HG02852 (cell line): ENCODE data around the gene FMR1.
A peak's percentile ranks its signal among the peaks of the same experiment; 100 is the strongest.

Experiments used
- ATAC-seq: cut with Tn5 transposase; IDR thresholded peaks from one replicate; pipeline ENCODE4 v1.9.1; 2021; ENCODE audit warnings: mild to moderate bottlenecking, moderate library complexity; ENCODE audit not compliant: unreplicated experiment

FMR1 gene

GRCh38 chrX:147914591-147914990 lies 2.9 kb downstream of the FMR1 start:
- no peak for ATAC-seq

GRCh38 chrX:147916375-147916968 lies 4.8 kb downstream of the FMR1 start:
- ATAC-seq = no peak

GRCh38 chrX:147917700-147918695 lies 6.3 kb downstream of the FMR1 start:
- ATAC-seq = peak; percentile 84

- no peak for ATAC-seq
Measured at GRCh38 chrX:147920161-147920666, 8.5 kb downstream of the FMR1 start.

GRCh38 chrX:147923605-147924004 lies 11.9 kb downstream of the FMR1 start:
- no peak for ATAC-seq

GRCh38 chrX:147927256-147927655 lies 15.5 kb downstream of the FMR1 start:
- no peak for ATAC-seq

GRCh38 chrX:147933815-147934214 lies 22.1 kb downstream of the FMR1 start:
- ATAC-seq = no peak

- no peak for ATAC-seq
Measured at GRCh38 chrX:147935156-147935758, 23.5 kb downstream of the FMR1 start.

- no peak for ATAC-seq
Measured at GRCh38 chrX:147945286-147945685, 33.6 kb downstream of the FMR1 start.

- ATAC-seq = no peak
Measured at GRCh38 chrX:147948531-147948930, 36.8 kb downstream of the FMR1 start.

GRCh38 chrX:147950352-147950751 lies 38.6 kb downstream of the FMR1 start:
- no peak for ATAC-seq

GRCh38 chrX:147953976-147954375 lies 42.3 kb downstream of the FMR1 start:
- ATAC-seq = no peak

GRCh38 chrX:147957291-147957690 lies 45.6 kb downstream of the FMR1 start:
- ATAC-seq = no peak

- no peak for ATAC-seq
Measured at GRCh38 chrX:147958291-147958690, 46.6 kb downstream of the FMR1 start.

- ATAC-seq = no peak
Measured at GRCh38 chrX:147960722-147961121, 49.0 kb downstream of the FMR1 start.

GRCh38 chrX:147962476-147962875 lies 50.8 kb downstream of the FMR1 start:
- ATAC-seq = no peak

GRCh38 chrX:147978931-147979330 lies 67.2 kb downstream of the FMR1 start:
- no peak for ATAC-seq

GRCh38 chrX:147981038-147981752 lies 69.5 kb downstream of the FMR1 start, which contains the start of gene FMR1NB:
FMR1NB (plus strand) TSS chrX:147981337; CDS start chrX:147981403, 66 bp downstream.
- ATAC-seq = no peak
